ENCODE data around the gene TMPRSS9.

The TMPRSS9 gene

DNA sequence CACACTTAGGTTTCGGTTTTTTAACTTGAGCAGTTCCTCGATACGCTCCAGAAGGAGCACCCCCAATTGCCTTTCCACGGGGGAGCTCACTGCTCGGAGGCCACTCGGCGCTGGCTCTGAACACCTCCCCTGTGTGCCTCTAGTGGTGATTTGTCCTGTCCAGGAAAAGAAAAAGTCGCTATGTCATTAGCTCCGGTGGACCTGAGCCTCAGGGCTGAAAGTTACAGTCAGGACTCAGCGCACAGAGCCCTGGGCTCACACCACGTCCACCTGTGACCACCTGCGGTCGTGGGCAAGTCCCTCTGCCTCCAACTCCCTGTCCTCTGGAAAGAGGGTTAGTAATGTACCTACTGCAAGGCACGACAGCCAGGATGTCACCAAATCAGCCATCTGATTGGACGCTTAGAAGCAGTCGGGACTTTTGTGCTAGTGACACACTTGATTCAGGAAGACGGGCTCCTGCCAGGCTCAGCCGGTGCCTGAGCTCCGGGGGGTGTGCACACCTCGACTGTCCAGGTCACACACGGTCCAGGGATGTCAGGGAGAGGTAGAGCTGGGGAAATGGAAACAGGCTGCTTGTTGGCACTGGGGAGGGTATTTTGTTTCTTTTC is 3.9 kb upstream of the TMPRSS9 start:
- TF ChIP-seq ZNF324 (tag by site-specific recombination; IDR thresholded peaks at IDR 0.05) (no peak), ZNF335 (tag by site-specific recombination; conservative IDR thresholded peaks at IDR 0.05) (no peak), PRDM1 (tag by site-specific recombination; IDR thresholded peaks at IDR 0.05) (no peak), ZNF24 (tag by site-specific recombination; IDR thresholded peaks at IDR 0.05) (no peak), ZNF132 (tag by site-specific recombination; IDR thresholded peaks at IDR 0.05; ENCODE audit: borderline replicate concordance) (no peak), ZNF621 (tag by site-specific recombination; IDR thresholded peaks at IDR 0.05) (no peak), GLIS1 (tag by site-specific recombination; IDR thresholded peaks at IDR 0.05) (peak; percentile 36; the same call in 1 of the 2 replicates)
- TF ChIP-seq, protein P1, sequence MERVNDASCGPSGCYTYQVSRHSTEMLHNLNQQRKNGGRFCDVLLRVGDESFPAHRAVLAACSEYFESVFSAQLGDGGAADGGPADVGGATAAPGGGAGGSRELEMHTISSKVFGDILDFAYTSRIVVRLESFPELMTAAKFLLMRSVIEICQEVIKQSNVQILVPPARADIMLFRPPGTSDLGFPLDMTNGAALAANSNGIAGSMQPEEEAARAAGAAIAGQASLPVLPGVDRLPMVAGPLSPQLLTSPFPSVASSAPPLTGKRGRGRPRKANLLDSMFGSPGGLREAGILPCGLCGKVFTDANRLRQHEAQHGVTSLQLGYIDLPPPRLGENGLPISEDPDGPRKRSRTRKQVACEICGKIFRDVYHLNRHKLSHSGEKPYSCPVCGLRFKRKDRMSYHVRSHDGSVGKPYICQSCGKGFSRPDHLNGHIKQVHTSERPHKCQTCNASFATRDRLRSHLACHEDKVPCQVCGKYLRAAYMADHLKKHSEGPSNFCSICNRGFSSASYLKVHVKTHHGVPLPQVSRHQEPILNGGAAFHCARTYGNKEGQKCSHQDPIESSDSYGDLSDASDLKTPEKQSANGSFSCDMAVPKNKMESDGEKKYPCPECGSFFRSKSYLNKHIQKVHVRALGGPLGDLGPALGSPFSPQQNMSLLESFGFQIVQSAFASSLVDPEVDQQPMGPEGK (tag by site-specific recombination; IDR thresholded peaks at IDR 0.05): no peak
- Histone ChIP-seq H3K4me3 (ENCODE audit: low read depth, low read length) (no peak overlapping the region), H3K4me1 (ENCODE audit: control insufficient read depth, insufficient read depth, low read length) (no peaks in the 10 kb centered on the region), H3K36me3 (ENCODE audit: control insufficient read depth in 2 of 2, insufficient read depth in 1 of 2, low read length in 2 of 2) (peaks cover 0 to 10% of the 10 kb centered on the region in 2 experiments; a peak in 1 of 3 replicates), H3K9me3 (ENCODE audit: control insufficient read depth, insufficient read depth, low read depth, low read length) (no peaks in the 10 kb centered on the region), H3K27ac (ENCODE audit: extremely low read depth, low read depth, low read length) (no peak overlapping the region)
- CTCF ChIA-PET: no interaction called here
- POLR2A ChIA-PET: no interaction called here

DNA sequence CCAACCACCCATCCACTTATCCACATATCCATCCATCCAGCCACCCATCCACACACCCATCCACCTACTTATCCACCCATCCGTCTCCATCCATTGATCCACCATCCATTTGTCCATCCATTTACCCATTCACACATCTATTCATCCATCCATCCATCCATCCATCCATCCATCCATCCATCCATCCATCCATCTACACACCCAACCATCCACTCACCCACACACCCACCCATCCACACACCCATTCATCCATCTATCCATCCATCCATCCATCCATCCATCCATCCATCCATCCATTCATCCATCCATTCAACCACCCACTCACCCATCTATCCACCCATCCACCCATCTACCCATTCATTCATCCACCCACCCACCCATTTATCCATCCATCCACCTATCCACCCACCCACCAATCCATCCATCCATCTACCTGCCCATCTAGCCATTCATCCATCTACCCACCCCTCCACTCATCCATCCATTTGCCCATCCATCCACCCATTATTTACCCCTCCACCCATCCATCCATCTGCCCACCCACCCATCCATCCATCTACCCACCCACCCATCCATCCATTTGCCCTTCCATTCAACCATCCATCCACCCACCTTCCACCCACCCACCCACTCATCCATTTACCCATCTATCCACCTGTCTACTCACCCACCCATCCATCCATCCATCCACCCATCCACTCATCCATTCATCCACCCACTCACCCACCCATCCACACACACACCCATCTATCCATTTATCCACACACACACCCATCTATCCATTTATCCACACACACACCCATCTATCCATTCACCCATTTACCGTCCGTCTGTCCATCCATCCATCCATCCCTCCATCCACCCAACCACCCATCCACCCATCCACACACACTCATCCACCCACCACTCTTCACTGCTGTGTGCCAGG is 2.5 kb upstream of the TMPRSS9 start:
- peaks cover 0 to 7% of the 10 kb centered on the region in 2 experiments; a peak in 1 of 3 replicates for H3K36me3 ChIP-seq (ENCODE audit: control insufficient read depth in 2 of 2, insufficient read depth in 1 of 2, low read length in 2 of 2)
- no peaks in the 10 kb centered on the region for H3K9me3 ChIP-seq (ENCODE audit: control insufficient read depth, insufficient read depth, low read depth, low read length)
- ChIA-PET CTCF (no interaction called here), POLR2A (no interaction called here)
- no peaks in the 10 kb centered on the region for H3K4me1 ChIP-seq (ENCODE audit: control insufficient read depth, insufficient read depth, low read length)
- no peak overlapping the region for H3K27ac ChIP-seq (ENCODE audit: extremely low read depth, low read depth, low read length)
- TF ChIP-seq GLIS1 (tag by site-specific recombination; IDR thresholded peaks at IDR 0.05): no peak
- peak; percentile 100 for TF ChIP-seq EGR2 (tag by site-specific recombination; IDR thresholded peaks at IDR 0.05; ENCODE audit: low read depth)
- TF ChIP-seq ZFHX2 (tag by site-specific recombination; conservative IDR thresholded peaks at IDR 0.05): peak; percentile 97
- TF ChIP-seq, protein P2, sequence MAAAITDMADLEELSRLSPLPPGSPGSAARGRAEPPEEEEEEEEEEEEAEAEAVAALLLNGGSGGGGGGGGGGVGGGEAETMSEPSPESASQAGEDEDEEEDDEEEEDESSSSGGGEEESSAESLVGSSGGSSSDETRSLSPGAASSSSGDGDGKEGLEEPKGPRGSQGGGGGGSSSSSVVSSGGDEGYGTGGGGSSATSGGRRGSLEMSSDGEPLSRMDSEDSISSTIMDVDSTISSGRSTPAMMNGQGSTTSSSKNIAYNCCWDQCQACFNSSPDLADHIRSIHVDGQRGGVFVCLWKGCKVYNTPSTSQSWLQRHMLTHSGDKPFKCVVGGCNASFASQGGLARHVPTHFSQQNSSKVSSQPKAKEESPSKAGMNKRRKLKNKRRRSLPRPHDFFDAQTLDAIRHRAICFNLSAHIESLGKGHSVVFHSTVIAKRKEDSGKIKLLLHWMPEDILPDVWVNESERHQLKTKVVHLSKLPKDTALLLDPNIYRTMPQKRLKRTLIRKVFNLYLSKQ (tag by site-specific recombination; IDR thresholded peaks at IDR 0.05; ENCODE audit: borderline replicate concordance): no peak
- peak; percentile 98 for TF ChIP-seq ZNF366 (tag by site-specific recombination; conservative IDR thresholded peaks at IDR 0.05)
- TF ChIP-seq KLF1 (tag by site-specific recombination; IDR thresholded peaks at IDR 0.05): peak; percentile 73
- TF ChIP-seq, protein P3, sequence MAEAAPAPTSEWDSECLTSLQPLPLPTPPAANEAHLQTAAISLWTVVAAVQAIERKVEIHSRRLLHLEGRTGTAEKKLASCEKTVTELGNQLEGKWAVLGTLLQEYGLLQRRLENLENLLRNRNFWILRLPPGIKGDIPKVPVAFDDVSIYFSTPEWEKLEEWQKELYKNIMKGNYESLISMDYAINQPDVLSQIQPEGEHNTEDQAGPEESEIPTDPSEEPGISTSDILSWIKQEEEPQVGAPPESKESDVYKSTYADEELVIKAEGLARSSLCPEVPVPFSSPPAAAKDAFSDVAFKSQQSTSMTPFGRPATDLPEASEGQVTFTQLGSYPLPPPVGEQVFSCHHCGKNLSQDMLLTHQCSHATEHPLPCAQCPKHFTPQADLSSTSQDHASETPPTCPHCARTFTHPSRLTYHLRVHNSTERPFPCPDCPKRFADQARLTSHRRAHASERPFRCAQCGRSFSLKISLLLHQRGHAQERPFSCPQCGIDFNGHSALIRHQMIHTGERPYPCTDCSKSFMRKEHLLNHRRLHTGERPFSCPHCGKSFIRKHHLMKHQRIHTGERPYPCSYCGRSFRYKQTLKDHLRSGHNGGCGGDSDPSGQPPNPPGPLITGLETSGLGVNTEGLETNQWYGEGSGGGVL (tag by site-specific recombination; IDR thresholded peaks at IDR 0.05): no peak
- TF ChIP-seq SP7 (tag by site-specific recombination; IDR thresholded peaks at IDR 0.05): no peak
- peak; percentile 92 for TF ChIP-seq ZBTB17 (tag by site-specific recombination; IDR thresholded peaks at IDR 0.05)
- no peak for TF ChIP-seq ZFP37 (tag by site-specific recombination; IDR thresholded peaks at IDR 0.05)
- TF ChIP-seq ZBTB20 (tag by site-specific recombination; IDR thresholded peaks at IDR 0.05): 0 out of 2 replicates have a peak, but pooled peaks have one; percentile 26
- no peak overlapping the region for H3K4me3 ChIP-seq (ENCODE audit: low read depth, low read length)

Data from HEK293 (cell line).